Measurements from ENCODE around the gene INTS1. TPM values are rescaled to one million over a fixed set of nuclear protein-coding genes. Genes with fewer than 3 reads are reported as not detected.

The INTS1 gene
- total RNA-seq, result 100 to 1,000 TPM in 1 of 2 donors, 10 to 100 TPM in 1; 31.2 to 121 TPM
- polyA plus RNA-seq, result 10 to 100 TPM; 45.8 to 46.2 TPM
- long read RNA-seq, donor 1, result 0 reads
- long read RNA-seq, donor 2, result 0 reads
- long read RNA-seq, donor 3, result 0 reads
- long read RNA-seq, donor 4, partial matches to known transcripts, result 5 of 5 reads
- long read RNA-seq, donor 4, other reads (novel, unspliced or antisense), result 0 of 5 reads
- long read RNA-seq, donor 5, partial matches to known transcripts, result 13 of 14 reads
- long read RNA-seq, donor 5, other reads (novel, unspliced or antisense), result 0 of 14 reads

GRCh38 chr7:1503816-1504775, at the start of gene INTS1:
INTS1 (minus strand) TSS chr7:1504389; CDS start chr7:1503960, 429 bp downstream.
- peak; percentile 83 for TF ChIP-seq CTCF (IDR thresholded peaks at IDR 0.05; ENCODE audit: control extremely low read depth, extremely low read depth)
- peak within 1 kb of the TSS; percentile 75 to 79 for H3K27ac ChIP-seq (ENCODE audit: low read depth in 1 of 2, low read length in 1 of 2)
- peak; percentile 97 for ATAC-seq (ENCODE audit: insufficient read depth, low FRiP score)
- peak within 1 kb of the TSS in 1 of 2 donors; percentile 38 for H3K9ac ChIP-seq (ENCODE audit: insufficient read depth in 1 of 2, low read length in 2 of 2)
- DNase-seq, result peak; percentile 89 to 94 (median 90)
- H3K4me3 ChIP-seq, result peak within 1 kb of the TSS; percentile 100
- no peaks in the 10 kb centered on the region for H3K9me3 ChIP-seq (ENCODE audit: control insufficient read depth in 4 of 4, insufficient read depth in 3 of 4, low read length in 3 of 4)
- H3K4me1 ChIP-seq (ENCODE audit: control insufficient read depth in 5 of 5, insufficient read depth in 5 of 5, low read length in 5 of 5), result peaks cover 0 to 14% (median 7%) of the 10 kb centered on the region in 5 donors
- H3K36me3 ChIP-seq (ENCODE audit: control insufficient read depth in 4 of 4, insufficient read depth in 4 of 4, low read length in 4 of 4), result peaks cover 0 to 30% (median 16%) of the 10 kb centered on the region in 4 donors
- WGBS, 2 donors, result 0 to 1% methylated on average over 86 to 118 of the region's 118 CpGs
- no peaks in the 10 kb centered on the region for H3K27me3 ChIP-seq (ENCODE audit: control insufficient read depth in 3 of 3, insufficient read depth in 3 of 3, low read length in 2 of 3)

- no peak for TF ChIP-seq CTCF (IDR thresholded peaks at IDR 0.05; ENCODE audit: control extremely low read depth, extremely low read depth)
- no peak for ATAC-seq (ENCODE audit: insufficient read depth, low FRiP score)
- 90 to 94% methylated on average over 28 of the region's 28 CpGs for WGBS, 2 donors
- no peaks in the 10 kb centered on the region for H3K27me3 ChIP-seq (ENCODE audit: control insufficient read depth in 3 of 3, insufficient read depth in 3 of 3, low read length in 2 of 3)
- peaks cover 0 to 7% (median 0%) of the 10 kb centered on the region in 5 donors for H3K4me1 ChIP-seq (ENCODE audit: control insufficient read depth in 5 of 5, insufficient read depth in 5 of 5, low read length in 5 of 5)
- no peaks in the 10 kb centered on the region for H3K9me3 ChIP-seq (ENCODE audit: control insufficient read depth in 4 of 4, insufficient read depth in 3 of 4, low read length in 3 of 4)
- no peak overlapping the region for H3K27ac ChIP-seq (ENCODE audit: low read depth in 1 of 2, low read length in 1 of 2)
- H3K9ac ChIP-seq (ENCODE audit: insufficient read depth in 1 of 2, low read length in 2 of 2), result no peak overlapping the region
- H3K36me3 ChIP-seq (ENCODE audit: control insufficient read depth in 4 of 4, insufficient read depth in 4 of 4, low read length in 4 of 4), result no peaks in the 10 kb centered on the region
- H3K4me3 ChIP-seq, result no peak overlapping the region
- DNase-seq, result no peak
Observed at GRCh38 chr7:1553512-1554210, 49.5 kb upstream of the INTS1 start.

GRCh38 chr7:1552200-1552599, 48.0 kb upstream of the INTS1 start:
- H3K9ac ChIP-seq (ENCODE audit: insufficient read depth in 1 of 2, low read length in 2 of 2), result no peak overlapping the region
- H3K4me1 ChIP-seq (ENCODE audit: control insufficient read depth in 5 of 5, insufficient read depth in 5 of 5, low read length in 5 of 5), result peaks cover 0 to 7% (median 0%) of the 10 kb centered on the region in 5 donors
- H3K9me3 ChIP-seq (ENCODE audit: control insufficient read depth in 4 of 4, insufficient read depth in 3 of 4, low read length in 3 of 4), result no peaks in the 10 kb centered on the region
- WGBS, 2 donors, result 88 to 95% methylated on average over 7 of the region's 7 CpGs
- no peaks in the 10 kb centered on the region for H3K27me3 ChIP-seq (ENCODE audit: control insufficient read depth in 3 of 3, insufficient read depth in 3 of 3, low read length in 2 of 3)
- DNase-seq (no peak), ATAC-seq (ENCODE audit: insufficient read depth, low FRiP score) (no peak)
- H3K36me3 ChIP-seq (ENCODE audit: control insufficient read depth in 4 of 4, insufficient read depth in 4 of 4, low read length in 4 of 4), result no peaks in the 10 kb centered on the region
- no peak overlapping the region for H3K4me3 ChIP-seq
- no peak overlapping the region for H3K27ac ChIP-seq (ENCODE audit: low read depth in 1 of 2, low read length in 1 of 2)
- TF ChIP-seq CTCF (IDR thresholded peaks at IDR 0.05; ENCODE audit: control extremely low read depth, extremely low read depth), result no peak

Measured in lung (tissue), 16 donors.